AG10803 (cell line): ENCODE results near the gene ERF.

ENCODE experiments used
- DNase-seq: peaks from one replicate; pipeline ENCODE4 v3.0.0; 2010; ENCODE audit warnings: low read depth
- H3K4me3 ChIP-seq: 2 replicates; pipeline ENCODE4 v1.5.1; 2011; ENCODE audit warnings: mild to moderate bottlenecking, low read length, control low read depth
- CTCF ChIP-seq: conservative IDR thresholded peaks from 2 replicates; pipeline ENCODE4 v1.5.1; 2011; ENCODE audit warnings: mild to moderate bottlenecking, low read length, control low read depth, inconsistent platforms

The ERF gene

DNA sequence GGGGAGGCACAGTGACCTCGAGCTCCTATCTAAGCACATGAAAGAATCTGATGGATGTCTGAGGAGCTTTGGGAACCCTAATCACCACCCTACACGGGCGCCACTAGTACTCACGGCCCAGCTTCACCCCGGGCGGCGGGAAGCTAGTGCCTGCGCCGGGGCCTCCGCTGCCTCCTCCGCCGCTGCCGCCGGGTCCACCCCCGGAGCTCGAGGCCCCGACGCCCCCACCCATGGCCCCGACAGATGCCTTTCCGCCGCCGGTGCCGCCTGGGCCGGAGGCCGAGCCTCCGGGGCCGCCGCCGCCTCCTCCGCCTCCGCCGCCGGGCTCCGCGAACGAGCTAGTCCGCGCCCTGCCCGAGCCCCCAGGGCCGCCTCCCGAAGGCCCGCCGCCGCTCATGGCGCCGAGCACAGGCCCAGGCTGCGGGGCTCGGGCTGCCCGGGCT lies 12.8 kb downstream of the ERF start:
- DNase-seq: peak; percentile 13
- peak overlapping the region; percentile 67 for H3K4me3 ChIP-seq
- TF ChIP-seq CTCF: no peak

GRCh38 chr19:42241279-42241678 lies 13.6 kb downstream of the ERF start:
- no peak for TF ChIP-seq CTCF
- peak overlapping the region; percentile 67 for H3K4me3 ChIP-seq
- DNase-seq: no peak

DNA sequence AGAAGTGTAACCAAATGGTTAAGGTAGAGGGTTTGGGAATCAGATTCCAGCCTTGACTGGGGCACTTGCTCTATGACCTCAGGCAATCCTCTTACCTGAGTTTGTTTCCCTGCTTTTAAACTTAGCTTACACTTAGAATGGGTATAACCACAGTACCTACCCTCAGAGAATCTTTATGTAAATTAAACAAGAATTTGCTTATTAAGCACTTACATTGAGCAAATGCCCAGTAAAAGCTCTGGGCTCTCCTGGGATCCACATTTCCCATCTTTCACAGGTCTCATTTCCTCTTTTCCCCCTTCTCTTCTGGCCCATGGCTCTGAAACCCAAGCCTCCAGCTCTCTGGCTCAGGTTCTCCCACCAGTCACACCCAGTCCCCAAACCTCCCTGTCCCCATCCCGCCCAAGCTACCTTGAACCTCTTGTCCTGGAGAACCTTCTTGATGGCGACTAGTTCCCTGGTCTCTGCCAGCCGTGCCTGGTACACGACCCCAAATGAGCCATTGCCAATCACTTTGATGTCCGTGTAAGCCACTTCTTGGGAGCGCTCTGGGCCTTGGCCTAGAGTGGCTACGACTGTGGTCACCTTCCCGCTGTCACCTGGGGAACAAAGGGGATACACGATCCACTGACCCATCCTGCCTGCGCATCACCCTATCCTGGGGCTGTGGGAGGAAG lies 15.2 kb downstream of the ERF start:
- H3K4me3 ChIP-seq: no peak overlapping the region
- DNase-seq: no peak
- no peak for TF ChIP-seq CTCF

GRCh38 chr19:42235181-42235580 lies 19.7 kb downstream of the ERF start:
- no peak overlapping the region for H3K4me3 ChIP-seq
- no peak for TF ChIP-seq CTCF
- no peak for DNase-seq

DNA sequence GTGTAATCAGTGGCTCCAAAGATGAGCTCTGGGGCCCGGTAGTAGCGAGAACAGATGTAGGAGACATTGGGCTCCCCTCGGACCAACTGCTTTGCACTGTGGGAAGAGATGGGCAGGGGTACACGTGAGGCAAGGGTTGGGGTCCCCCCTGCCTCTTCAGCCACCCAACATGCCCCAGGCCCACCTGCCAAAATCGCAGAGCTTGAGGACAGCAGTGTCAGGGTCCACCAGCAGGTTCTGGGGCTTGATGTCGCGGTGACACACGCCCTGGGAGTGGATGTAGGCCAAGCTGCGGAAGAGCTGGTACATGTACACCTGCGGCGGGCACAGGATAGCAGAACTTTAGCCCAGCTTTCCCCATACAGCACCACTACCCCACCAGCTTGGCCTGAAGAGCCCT lies 20.6 kb downstream of the ERF start:
- no peak overlapping the region for H3K4me3 ChIP-seq
- no peak for TF ChIP-seq CTCF
- DNase-seq: no peak

GRCh38 chr19:42233678-42234292 lies 21.1 kb downstream of the ERF start:
- H3K4me3 ChIP-seq: no peak overlapping the region
- TF ChIP-seq CTCF: no peak
- DNase-seq: no peak

- no peak for TF ChIP-seq CTCF
- no peak overlapping the region for H3K4me3 ChIP-seq
- DNase-seq: no peak
Observed at GRCh38 chr19:42233106-42233505, 21.8 kb downstream of the ERF start.
